Stimulated activated CD4-positive, alpha-beta T cell treated with anti-CD3 and anti-CD28 coated beads, Interleukin-1b, Interleukin-23, amount 100 ng/mL, for 24 hours (primary cell): Measurements from ENCODE around the gene PKP1.

Source experiments
- DNase-seq, 4 experiments: peaks; one replicate each; pipeline ENCODE4 v3.0.0-alpha.2; 2020; ENCODE audit warnings: low read depth in 4 of 4, low spot score in 1 of 4

The PKP1 gene

DNA sequence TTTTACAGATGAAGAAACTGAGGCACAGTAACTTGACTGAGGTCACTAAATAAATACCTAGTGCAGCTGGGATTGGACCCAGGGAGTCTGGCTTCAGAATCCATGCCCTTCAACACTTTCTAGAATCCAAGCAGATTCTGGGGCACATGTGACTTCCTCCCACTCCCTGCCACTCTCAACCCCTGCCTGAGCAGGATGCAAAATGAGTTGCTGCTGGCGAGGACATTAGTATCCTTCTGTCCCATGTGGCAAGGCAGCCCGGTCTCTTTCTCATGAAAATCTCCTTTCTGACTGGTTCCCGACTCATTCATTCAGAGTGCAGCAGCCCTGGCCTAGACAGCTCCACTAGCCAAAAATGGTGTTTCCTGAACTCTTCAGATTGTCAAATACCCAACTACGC, 65.8 kb downstream of the PKP1 start:
- DNase-seq = no peak

DNA sequence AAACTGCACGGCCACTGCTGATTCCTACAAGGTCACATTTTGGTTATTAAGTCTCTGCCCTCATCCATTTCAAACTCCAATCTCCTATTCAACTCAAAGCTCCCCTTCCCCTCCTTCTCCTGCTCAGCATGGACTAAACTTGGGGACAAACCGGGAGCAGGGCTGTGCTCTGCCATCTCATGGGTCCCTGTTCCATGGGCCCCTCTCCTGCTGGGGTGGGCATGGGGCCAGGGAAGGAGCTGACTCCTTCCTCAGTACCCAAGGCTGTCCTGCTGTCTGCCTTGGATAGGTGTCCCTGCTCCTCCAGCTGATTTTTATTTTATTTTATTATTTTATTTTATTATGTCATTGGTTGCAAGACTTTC, 67.0 kb downstream of the PKP1 start:
- no peak for DNase-seq

DNA sequence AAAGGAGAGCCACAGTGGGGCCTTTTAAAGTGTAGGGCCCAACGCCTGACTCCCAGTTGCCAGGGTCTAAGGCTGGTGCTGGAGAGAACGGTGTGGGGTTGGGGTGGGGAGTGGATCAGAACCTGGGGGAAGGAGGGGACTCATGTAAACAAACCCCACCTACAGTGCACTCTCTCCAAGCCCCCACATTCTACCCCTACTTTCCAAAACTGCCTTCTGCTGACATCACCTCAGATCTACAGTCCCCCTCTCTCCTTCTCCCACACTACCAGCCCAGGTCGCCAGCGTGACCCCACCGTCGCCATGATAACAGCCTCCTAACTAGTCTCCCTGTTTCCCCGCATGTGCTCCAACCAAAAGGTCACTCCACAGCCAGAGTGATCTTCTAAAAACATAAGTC, 67.6 kb downstream of the PKP1 start:
- DNase-seq = no peak

DNA sequence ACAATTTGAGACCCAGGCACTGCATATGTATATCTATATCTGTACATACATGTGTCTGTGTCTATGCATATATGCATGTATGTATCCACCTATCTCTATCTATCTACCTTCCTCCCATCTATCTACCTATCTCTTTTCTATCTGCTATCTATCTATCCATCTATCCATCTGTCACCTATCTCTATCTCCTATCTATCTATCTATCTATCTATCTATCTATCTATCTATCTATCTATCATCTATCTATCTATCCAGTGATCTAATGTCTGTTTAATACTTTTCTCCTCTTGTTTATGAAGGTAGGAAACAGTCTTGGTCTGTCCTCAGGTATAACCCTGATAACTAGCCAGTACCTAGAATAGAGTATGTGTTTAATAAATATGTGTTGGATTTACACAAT, 68.3 kb downstream of the PKP1 start:
- no peak for DNase-seq

DNA sequence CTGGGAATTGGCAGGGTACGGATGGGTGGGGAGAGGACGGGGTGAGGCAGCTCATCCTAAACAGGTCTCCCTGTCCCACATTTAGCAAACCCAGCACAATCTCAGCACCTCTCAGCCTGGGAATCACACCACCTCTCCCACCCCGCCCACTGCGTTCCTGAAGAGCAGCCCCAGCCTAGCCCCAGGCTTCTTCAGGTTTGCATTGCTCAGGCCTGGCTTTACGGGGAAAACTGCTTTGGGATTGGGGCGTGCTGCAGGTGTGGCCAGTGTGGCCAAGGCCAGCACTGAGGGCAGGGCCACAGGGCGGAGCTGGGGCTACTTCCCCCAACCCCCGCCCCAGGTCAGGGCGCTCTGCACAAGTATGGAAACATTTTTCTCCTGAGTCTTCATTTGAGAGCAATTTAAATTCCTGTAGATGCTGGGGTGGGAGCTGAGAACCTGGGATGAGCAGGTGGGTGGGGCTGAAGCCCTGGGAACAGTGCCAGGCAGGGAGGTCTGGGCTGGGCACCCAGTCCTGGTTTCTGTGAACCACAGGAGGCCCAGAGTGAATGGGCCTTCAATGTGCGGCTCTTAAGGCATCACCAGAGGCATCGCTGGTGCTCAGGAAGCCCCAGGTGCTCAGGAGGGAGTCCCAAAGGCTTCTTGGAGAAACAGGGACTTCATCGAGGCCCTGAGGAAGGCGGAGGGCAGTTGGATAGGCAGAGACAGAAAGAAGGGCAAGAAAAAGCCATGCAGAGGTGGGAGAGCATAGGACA, 70.1 kb downstream of the PKP1 start:
- DNase-seq = no peak

DNA sequence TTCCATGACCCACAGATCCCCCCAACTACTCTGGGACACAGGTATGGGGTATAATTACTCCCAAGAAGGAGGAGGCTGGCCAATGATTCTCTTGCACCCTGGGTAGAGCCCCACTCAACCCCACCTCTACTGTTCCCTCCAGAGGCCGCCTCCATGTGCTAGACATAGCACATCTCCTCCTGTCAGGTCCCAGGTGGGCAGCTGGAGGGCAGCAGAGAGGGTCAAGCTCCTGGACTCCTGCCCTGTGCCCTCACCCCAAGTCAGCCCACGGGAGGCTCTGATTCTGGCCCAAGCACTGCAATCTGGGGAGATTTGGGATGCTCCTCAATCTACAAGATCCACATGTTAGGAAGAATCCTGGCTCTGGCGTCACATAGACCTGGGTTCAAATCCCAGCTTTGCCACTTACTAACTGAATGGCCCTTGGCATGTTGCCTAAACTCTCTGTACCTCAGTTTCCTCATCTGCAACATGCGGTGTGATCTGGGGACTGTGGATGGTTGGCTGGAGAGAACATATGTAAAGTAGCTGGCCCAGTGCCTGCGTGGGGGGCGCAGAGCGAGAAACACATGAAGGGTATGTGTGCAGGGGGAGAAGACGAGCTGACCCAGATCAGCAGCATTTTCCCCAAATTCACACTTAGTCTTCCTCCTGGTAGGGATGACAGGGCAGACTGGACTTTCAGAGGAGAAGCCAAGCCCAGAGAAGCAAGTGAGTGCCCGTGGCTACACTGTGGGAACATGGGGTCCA, 71.0 kb downstream of the PKP1 start:
- DNase-seq = no peak

DNA sequence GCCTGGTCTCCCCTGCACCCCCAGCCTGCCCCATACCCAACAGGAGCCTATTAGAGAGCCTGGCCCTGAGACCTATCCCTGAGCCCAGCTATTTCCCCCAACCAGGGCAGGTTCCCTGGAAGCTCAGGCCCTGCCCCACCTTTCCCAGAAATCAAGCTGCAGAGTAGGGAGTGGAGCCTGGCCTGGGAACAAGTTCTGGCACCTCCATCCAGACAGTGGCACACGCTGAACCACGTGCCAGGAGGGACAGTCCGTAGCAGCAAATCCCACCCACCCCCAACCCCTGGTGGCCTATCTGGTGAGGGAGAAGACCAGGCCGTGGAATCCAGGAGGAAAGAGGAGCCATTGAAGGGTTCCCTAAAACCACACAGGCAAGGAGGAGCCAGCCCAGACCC, 71.6 kb downstream of the PKP1 start:
- DNase-seq = no peak

DNA sequence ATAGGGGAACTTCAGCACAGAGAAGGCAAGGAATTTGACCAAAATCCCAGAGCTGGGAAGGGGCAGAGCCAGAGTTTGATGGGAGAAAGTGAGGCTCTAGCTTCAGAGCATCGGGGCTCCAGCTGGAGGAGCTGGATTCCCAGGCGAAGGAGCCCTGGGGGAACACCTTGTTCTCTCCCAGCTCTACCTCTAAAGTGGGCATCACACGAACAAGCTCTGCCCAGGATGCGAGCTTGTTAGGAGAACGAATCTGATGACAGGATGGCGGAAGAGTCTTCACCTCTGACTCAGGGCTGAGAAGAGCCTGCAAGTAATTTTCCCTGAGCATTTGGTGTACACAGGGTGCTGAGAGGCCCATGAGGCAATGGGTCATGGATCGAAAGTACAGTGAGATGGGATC, 72.2 kb downstream of the PKP1 start:
- DNase-seq = no peak

DNA sequence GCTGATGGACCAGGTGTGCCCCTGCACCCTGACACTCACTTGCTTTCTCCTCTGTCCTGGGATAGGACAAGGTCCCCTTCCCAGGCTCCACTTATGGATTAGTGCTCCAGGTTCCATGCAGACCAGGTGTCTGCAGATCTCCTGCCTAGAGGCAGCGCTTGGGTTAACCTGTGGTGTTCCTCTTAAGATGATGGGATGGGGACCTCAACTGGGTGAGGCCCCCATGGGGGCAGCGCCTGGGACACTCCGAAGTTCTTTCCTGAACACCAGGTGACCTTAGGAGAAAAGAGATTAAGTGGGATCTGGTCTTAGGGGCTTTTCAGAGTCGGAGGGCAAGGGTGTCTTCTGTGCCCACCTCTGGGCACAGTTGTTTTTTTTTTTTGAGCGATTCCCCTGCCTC, 72.9 kb downstream of the PKP1 start:
- no peak for DNase-seq

DNA sequence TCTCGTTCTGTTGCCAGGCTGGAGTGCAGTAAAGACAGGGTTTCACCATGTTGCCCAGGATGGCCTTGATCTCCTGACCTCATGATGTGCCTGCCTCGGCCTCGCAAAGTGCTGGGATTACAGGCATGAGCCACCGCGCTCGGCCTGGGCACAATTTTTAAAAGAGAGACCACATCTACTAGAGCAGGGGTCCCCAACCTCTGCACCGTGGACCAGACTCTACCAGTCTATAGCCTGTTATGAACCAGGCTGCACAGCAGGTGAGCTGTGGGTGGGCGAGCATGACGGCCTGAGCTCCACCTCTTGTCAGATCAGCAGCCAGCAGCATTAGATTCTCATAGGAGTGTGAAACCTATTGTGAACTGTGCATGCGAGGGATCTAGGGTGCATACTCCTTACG, 73.4 kb downstream of the PKP1 start:
- DNase-seq = no peak

DNA sequence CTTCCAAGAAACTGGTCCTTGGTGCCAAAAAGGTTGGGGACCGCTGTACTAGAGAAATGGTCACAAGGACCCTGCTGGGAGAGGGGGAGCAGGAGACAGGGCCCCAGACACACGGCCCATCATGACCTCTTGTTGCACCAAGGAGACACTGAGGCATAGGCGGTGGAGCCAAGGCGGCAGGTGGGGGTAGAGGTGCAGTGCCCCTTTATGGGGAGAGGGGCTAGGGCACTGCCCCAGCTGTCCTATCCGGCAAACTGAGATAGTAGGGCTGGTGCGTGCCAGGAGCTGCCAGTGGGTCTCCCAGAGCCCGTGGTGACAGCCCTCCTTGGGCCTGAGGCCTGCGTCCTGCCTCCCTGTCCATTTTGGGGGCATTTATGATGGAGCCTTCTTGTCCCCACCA, 73.9 kb downstream of the PKP1 start:
- no peak for DNase-seq

DNA sequence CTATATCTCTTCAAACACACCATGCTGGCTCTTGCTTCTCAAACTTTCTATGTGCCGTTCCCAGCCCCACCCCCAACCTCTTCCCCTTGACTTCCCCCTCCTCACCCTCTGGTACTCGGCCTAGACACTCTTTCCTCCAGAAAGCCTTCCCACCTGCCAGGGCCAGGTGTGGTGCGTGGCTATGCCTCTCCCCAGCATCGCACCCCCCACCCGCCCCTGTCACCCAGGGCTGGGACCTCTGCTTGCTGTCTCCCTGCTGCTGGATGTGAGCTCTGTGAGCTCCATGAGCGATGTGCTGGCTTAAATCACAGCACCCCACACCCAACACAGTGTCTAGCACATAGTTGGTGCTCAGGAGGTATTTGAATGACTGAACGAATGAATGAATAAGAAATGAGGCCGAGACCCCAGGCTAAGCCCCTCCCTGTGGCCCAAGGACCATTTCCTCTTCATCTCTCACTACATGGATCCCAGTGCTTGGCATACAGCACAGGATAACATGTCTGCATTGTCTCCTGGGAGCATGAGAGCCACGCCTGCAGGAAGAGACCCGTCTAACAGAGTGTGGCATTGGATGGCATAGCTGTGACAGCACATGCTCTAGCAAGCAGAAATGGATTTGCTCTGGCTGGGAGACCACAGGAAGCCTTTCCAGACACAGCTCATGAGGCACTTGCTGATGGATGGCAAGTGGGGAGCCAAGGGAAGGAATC, 74.5 kb downstream of the PKP1 start:
- DNase-seq = no peak

DNA sequence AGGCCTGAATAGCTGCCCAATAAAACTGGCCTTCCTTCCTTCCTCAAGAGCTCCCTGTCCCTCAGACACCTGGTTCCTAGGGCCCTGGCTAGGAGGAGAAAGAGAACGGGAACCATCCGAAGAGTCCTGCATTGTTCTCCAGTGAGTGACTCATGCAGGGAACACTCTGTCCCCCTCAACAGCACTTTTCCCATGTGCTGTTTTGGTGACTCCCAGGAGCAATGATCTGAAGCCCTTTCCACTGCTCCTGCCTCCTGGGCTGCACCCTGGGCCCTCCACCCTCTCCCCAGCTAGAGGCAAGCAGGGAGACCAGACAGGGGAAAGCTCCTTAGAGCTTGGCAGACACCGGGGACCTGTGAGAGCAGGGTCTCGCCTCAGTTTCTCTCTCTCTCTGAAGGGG, 75.3 kb downstream of the PKP1 start:
- DNase-seq = no peak

DNA sequence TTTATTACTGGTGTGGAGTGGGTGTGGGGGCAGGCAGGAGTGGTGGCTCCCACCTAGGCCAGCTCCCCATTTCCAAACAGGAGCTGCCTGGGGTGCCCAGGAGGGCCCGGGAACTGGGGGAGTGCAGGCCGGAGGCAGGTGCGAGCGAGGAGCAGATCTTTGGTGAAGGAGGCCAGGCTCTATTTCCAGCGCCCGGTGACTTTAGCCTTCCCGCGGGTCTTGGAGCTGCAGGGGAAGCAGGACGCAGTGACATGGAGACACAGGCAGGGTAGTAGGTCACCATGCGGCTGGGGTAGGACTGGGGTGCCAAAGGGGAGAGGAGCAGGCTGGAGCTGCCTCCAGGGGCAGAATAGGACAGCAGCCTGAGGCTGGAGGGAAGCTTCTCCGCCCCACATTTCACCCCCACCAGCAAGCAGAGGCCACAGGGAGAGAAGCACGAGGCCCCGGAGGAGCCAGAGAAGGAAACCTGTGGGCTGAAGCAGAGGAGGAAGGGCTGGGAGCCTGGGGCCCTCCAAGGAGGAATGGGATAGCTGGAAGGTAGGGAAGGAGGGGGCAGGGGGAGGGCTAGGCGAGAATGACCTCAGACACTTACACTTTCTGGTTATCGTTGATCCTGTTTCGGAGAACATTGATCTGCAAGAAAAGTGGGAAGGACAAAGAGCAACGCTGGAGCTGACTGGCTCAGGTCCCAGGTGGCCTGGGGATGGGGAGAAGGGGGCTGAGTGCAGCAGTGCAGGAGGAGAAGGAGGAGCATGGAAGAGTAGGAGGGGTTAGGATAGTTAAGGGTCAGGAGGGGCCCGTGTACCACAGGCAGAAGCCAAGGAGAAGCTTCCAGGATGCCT, 75.9 kb downstream of the PKP1 start:
- DNase-seq = no peak

DNA sequence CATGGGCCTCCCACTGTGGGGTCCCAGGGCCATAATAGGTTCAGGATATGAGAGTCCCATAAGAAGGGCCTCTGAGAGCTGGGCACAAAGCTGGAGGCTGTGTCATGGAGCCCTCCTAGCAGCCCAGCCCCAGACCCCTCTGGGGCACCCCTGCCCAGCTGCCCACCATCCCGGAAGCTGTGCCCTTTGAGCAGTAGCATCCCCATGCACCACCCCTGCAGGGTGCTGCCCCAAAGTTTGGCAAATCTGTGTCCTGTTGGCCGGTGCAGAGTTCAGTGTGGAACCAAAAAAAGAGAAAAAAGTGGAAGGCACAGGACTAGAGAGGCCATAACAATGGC, 76.5 kb downstream of the PKP1 start:
- DNase-seq = no peak

DNA sequence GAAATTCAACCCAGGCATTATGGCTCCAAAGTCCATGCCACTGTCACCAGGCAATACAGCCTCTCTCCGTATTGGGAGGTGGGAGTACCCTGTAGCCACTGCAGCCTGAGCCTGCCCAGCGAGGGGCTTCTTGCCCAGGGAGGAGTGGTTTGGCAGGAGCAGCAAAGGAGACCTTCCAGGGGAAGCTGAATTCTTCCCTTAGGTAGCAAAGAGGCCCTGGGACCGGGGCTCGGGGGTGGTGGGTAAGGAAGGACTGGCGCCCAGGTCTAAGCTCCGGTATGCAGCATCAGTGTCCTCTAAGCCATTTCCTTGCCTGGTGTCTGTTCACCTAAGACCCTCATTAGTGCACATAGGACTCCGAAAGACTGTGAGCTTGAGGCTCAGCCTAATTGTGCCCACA, 77.2 kb downstream of the PKP1 start:
- DNase-seq = no peak

DNA sequence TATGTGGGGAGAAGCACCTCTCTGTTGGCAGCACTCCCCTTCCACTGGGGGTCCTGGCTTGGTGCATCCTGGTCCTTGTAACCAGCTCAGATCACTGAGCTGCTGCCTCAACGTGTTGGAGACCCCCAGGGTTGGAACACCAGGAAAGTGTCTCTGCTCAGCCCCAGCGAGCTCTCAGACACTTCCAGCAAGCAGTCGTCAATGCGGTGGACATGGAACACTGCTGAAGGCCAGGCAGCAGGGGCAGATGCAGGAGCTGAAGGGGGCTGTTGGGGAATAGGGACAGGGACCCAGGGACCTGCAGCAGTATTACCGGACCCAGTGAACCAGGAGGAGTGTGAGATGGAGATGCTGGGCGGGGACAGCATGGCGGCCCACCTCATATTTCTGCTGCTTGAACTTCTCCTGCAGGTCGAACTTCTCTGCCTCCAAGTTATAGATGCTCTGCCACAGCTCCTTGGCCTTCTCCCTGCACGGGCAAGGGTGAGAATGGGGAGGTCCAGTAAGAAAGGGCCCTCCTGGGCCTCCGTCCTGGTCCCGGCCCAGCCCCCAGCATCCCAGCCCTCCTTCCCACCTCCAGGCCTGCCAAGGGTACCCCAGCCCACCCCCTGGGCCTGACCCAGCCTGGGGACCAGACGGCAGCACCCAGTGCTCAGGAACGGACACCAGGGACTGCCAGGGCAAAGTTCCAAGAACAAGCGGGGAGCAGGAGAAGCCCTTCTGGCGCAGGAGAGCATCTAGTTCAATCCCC, 77.8 kb downstream of the PKP1 start:
- no peak for DNase-seq

DNA sequence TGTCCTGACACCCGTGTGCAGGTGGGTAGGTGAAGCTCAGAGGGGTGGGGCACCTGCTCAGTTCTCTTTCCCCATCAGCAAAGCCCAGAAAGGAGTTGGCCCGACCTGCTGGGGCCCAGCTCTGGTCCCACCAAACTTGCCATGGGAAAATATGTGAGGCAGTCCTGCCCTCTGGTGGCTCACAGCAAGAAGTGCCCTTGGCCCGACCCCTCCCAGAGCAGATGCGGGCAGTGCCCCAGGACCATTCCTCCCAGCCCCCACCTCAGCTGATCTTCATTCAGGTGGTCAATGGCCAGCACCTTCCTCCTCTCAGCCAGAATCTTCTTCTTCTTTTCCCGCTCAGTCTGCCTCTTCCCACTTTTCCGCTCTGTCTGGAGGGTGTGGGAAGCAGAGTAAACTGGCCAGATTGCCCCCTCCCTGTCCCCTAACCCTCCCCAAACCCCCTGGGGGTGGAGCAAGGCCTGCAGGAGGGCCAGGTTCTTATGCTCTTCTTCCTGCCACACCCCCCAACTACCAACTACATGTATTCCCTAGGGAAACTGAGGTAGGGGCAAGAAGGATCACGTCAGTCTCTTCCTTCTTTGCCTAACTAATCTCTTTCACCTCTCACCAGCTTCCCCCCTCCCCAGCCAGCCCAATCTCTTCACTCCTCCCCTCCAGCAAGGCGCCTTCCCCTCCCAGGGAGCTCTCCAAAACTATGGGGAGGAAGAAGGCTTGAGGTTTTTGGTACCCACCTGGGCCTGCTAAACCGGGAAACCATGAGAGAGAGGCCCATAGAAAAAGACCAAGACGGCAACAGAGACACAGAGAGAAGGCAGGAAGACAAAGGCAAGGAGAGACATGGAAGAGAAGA, 78.6 kb downstream of the PKP1 start:
- DNase-seq = peak in 1 of 4 experiments; percentile 11

DNA sequence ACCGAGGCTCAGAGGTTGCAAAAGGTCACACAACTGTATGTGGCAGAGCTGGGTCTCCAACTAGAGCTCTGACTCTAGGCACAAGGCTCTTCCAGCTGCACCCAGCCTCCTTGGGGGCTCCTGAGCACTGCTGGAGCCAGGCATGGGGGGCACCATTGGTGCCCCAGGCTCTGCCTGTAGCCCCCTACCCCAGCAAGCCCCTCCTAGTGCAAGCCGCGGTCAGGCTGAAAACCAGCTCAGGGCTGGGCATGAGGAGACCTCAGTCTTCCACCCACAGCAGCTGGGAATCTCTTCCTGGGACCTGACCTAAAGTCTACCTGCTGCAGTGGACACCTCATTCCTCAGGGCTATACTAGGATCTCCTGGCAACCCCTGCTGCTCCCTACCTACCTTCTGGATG, 79.6 kb downstream of the PKP1 start:
- no peak for DNase-seq

DNA sequence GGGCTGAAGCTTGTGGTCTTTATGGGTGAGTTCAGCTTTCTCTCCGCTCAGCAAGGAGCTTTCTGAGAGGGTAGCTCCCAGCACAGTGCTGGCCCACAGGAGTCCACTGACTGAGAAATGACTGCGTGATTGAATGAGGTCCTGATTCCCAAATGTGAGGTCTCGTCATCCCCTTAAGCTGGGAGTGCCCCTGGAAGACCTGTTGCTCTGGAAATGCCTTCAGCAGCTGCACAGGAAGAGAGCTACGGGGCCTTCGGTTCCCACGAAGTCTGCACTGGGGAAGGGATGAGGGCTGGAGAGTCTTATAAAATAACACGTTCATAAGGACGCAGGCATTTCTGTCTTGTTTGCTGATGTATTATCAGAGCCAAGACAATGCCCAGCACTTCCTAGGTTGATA, 80.2 kb downstream of the PKP1 start:
- no peak for DNase-seq
